Osteoblast (primary cell): ENCODE measurements around the gene ABLIM3. TPM values are rescaled to one million over a fixed set of nuclear protein-coding genes. Genes with fewer than 3 reads are reported as not detected.
A peak's percentile ranks its signal among the peaks of the same experiment; 100 is the strongest.

ENCODE experiments used
- DNase-seq: peaks from one replicate; pipeline ENCODE4 v3.0.0; 2011; ENCODE audit warnings: low spot score, mixed read lengths; ENCODE audit not compliant: insufficient read length; ENCODE audit errors: missing footprints
- H2AFZ ChIP-seq: 2 replicates; pipeline ENCODE4 v1.6.0; 2011; ENCODE audit warnings: mild to moderate bottlenecking, low read length
- H3K27ac ChIP-seq: 2 replicates; pipeline ENCODE4 v1.5.1; 2011; ENCODE audit warnings: mild to moderate bottlenecking, low read depth, low read length, moderate library complexity
- H3K27me3 ChIP-seq: 2 replicates; pipeline ENCODE4 v1.6.0; 2012; ENCODE audit warnings: mild to moderate bottlenecking, control low read depth, inconsistent platforms, low read length, moderate library complexity; ENCODE audit not compliant: insufficient read depth
- H3K36me3 ChIP-seq: 2 replicates; pipeline ENCODE4 v1.5.1; 2011; ENCODE audit warnings: mild to moderate bottlenecking, low read length, control low read depth, moderate library complexity; ENCODE audit not compliant: insufficient read depth
- H3K4me1 ChIP-seq: 2 replicates; pipeline ENCODE4 v1.5.1; 2011; ENCODE audit warnings: mild to moderate bottlenecking, low read length, control low read depth, moderate library complexity; ENCODE audit not compliant: insufficient read depth
- H3K4me2 ChIP-seq: 2 replicates; pipeline ENCODE4 v1.6.0; 2011; ENCODE audit warnings: mild to moderate bottlenecking, low read length; ENCODE audit not compliant: insufficient read depth
- H3K4me3 ChIP-seq: fragments of 200-600 bp; sonication (generic); 3 replicates; pipeline ENCODE4 v1.5.1; 2012; ENCODE audit warnings: mild to moderate bottlenecking, low read length, inconsistent platforms; ENCODE audit not compliant: insufficient read depth
- H3K79me2 ChIP-seq: 2 replicates; pipeline ENCODE4 v1.6.0; 2012; ENCODE audit warnings: mild to moderate bottlenecking, low read length, control low read depth, inconsistent platforms; ENCODE audit not compliant: insufficient read depth
- H3K9me3 ChIP-seq: 2 replicates; pipeline ENCODE4 v1.5.1; 2011; ENCODE audit warnings: low read depth, low read length, control low read depth
- H4K20me1 ChIP-seq: 2 replicates; pipeline ENCODE4 v1.6.0; 2012; ENCODE audit warnings: mild to moderate bottlenecking, low read length, control low read depth; ENCODE audit not compliant: insufficient read depth
- total RNA-seq: library from RNA; depleted of rRNA; stranded (reverse); fragments of >200 nt; gene quantifications from 2 replicates; pipeline ENCODE4 v1.2.3, GENCODE V29; 2012
- TF ChIP-seq, protein P1 (sequence below): IDR thresholded peaks from 2 replicates; pipeline ENCODE4 v1.5.1; 2011; ENCODE audit warnings: mild to moderate bottlenecking, low read depth, low read length, moderate library complexity; ENCODE audit errors: extremely low read depth

Gene ABLIM3
- total RNA-seq, 1 donor, result 5.8 TPM

DNA sequence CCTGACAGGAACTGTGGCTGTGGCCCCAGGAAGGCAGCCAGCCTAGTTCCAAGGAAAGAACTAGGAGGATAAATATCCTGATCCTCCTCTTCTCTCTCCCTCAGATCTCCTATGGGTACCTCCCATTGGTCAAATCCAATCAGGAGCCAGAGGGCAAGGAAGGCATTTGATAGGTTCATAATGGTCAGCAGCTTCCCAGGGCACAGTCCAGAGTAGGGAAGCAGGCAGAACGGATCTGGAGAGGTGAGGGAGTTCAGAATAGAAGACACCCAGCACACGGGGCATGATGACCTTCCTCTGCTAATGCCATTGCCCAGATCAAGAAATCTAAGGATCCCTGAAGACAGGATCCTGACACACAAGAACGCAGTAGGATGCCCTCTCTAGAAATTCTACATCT is 8.6 kb downstream of the ABLIM3 start:
- no peaks in the 10 kb centered on the region for H3K36me3 ChIP-seq
- TF ChIP-seq, protein P1, sequence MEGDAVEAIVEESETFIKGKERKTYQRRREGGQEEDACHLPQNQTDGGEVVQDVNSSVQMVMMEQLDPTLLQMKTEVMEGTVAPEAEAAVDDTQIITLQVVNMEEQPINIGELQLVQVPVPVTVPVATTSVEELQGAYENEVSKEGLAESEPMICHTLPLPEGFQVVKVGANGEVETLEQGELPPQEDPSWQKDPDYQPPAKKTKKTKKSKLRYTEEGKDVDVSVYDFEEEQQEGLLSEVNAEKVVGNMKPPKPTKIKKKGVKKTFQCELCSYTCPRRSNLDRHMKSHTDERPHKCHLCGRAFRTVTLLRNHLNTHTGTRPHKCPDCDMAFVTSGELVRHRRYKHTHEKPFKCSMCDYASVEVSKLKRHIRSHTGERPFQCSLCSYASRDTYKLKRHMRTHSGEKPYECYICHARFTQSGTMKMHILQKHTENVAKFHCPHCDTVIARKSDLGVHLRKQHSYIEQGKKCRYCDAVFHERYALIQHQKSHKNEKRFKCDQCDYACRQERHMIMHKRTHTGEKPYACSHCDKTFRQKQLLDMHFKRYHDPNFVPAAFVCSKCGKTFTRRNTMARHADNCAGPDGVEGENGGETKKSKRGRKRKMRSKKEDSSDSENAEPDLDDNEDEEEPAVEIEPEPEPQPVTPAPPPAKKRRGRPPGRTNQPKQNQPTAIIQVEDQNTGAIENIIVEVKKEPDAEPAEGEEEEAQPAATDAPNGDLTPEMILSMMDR, result no peak
- no peaks in the 10 kb centered on the region for H4K20me1 ChIP-seq
- no peak overlapping the region for H2AFZ ChIP-seq
- no peaks in the 10 kb centered on the region for H3K27me3 ChIP-seq
- no peak for DNase-seq
- no peaks in the 10 kb centered on the region for H3K9me3 ChIP-seq
- H3K4me2 ChIP-seq, result no peak overlapping the region
- H3K4me3 ChIP-seq, result no peak overlapping the region
- peaks cover 83% of the 10 kb centered on the region for H3K79me2 ChIP-seq
- H3K4me1 ChIP-seq, result peaks cover 20% of the 10 kb centered on the region
- no peak overlapping the region for H3K27ac ChIP-seq

DNA sequence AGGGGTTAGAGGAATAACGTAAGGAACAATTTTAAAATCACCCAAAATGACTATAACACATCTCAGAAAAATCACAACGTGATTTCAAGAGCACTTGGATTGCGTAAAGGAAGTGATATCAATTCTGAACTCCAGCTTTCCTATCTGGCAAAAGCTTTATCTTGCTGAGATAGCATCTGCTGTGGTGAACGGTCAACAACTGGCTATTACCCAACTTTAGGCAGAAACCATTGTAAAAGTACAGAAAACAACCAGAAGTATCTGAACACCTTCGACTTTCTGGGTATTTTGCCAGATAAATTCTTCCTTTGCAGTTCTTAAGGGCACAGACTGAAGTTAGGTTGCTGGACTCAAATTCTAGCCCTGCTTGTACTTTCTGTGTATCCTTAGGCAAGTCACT is 9.2 kb downstream of the ABLIM3 start:
- H3K27ac ChIP-seq, result no peak overlapping the region
- H3K27me3 ChIP-seq, result no peaks in the 10 kb centered on the region
- TF ChIP-seq, protein P1, result no peak
- H3K9me3 ChIP-seq, result no peaks in the 10 kb centered on the region
- DNase-seq, result no peak
- peaks cover 81% of the 10 kb centered on the region for H3K79me2 ChIP-seq
- no peak overlapping the region for H3K4me3 ChIP-seq
- no peaks in the 10 kb centered on the region for H3K36me3 ChIP-seq
- peaks cover 20% of the 10 kb centered on the region for H3K4me1 ChIP-seq
- H4K20me1 ChIP-seq, result no peaks in the 10 kb centered on the region
- no peak overlapping the region for H3K4me2 ChIP-seq
- H2AFZ ChIP-seq, result no peak overlapping the region

DNA sequence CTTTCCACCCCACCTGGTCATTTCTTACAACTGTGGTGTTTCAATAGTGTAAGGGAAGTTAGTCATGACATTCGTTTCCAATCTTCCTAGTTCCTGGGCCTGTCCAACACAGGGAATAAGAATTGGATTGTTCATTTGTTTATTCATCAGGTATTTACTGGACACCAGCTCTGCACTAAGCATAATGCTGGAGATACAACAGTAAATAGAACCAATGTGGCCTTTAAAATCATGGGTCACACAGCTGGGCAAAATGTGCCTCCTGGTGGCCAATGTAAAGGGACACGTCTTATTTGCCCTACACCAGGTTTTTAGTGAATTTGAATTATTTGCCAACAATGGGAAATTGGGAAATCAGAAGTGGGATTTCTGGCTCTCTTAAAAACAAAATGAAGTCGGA is 10.4 kb downstream of the ABLIM3 start:
- TF ChIP-seq, protein P1, result peak; percentile 30
- no peak overlapping the region for H3K27ac ChIP-seq
- no peaks in the 10 kb centered on the region for H3K36me3 ChIP-seq
- H4K20me1 ChIP-seq, result no peaks in the 10 kb centered on the region
- no peak overlapping the region for H3K4me3 ChIP-seq
- H3K4me2 ChIP-seq, result no peak overlapping the region
- no peak overlapping the region for H2AFZ ChIP-seq
- H3K27me3 ChIP-seq, result no peaks in the 10 kb centered on the region
- H3K79me2 ChIP-seq, result peaks cover 78% of the 10 kb centered on the region
- DNase-seq, result no peak
- no peaks in the 10 kb centered on the region for H3K9me3 ChIP-seq
- peaks cover 20% of the 10 kb centered on the region for H3K4me1 ChIP-seq

DNA sequence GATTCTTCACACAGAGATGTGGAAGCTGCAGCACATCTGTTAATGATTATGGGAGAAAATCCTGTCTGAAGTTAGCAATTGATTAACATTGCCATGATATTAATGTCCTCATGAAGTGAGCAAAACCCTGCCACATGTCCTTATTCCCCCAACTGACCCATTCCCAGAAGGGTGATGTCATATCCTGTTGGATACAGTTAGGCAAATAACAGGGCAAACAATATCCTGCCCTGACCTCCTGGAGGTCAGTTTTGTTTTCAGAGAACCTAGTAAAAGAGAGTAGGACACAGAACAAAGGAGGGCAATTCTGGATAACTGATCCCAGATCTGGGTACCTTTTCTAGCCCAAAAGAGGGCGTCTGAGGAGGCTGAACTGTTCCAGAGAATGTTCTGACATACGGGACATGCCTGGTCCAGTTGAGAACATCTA is 11.0 kb downstream of the ABLIM3 start:
- Histone ChIP-seq H3K27ac (peak overlapping the region; percentile 3), H3K4me3 (no peak overlapping the region), H3K27me3 (no peaks in the 10 kb centered on the region), H3K4me1 (peaks cover 20% of the 10 kb centered on the region), H3K36me3 (no peaks in the 10 kb centered on the region), H3K9me3 (no peaks in the 10 kb centered on the region), H3K79me2 (peaks cover 78% of the 10 kb centered on the region), H2AFZ (no peak overlapping the region), H4K20me1 (no peaks in the 10 kb centered on the region), H3K4me2 (no peak overlapping the region)
- no peak for DNase-seq
- TF ChIP-seq, protein P1, result no peak
